Measurements from ENCODE around the gene URB2.

DNA sequence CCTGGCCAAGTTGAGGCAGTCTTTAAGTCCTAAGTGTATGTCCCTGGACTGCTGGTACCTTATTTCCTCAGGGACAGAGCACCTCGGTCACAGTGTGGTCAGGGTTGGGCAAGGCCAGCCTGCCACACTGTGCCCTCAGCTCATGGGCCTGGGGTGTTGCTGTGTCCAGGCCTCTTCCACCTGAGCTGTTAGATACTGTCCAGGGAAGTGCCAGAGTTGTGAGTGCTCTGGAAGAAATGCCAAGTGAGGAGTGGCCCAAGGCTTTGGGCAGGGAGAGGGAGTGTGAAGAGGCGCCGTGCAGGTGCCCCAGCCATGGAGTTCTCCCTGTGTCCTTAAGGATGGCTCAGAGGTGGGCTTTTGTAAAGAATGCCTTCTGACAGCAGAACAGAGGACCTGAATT, 15.3 kb downstream of the URB2 start:
- TF ChIP-seq, protein P1, sequence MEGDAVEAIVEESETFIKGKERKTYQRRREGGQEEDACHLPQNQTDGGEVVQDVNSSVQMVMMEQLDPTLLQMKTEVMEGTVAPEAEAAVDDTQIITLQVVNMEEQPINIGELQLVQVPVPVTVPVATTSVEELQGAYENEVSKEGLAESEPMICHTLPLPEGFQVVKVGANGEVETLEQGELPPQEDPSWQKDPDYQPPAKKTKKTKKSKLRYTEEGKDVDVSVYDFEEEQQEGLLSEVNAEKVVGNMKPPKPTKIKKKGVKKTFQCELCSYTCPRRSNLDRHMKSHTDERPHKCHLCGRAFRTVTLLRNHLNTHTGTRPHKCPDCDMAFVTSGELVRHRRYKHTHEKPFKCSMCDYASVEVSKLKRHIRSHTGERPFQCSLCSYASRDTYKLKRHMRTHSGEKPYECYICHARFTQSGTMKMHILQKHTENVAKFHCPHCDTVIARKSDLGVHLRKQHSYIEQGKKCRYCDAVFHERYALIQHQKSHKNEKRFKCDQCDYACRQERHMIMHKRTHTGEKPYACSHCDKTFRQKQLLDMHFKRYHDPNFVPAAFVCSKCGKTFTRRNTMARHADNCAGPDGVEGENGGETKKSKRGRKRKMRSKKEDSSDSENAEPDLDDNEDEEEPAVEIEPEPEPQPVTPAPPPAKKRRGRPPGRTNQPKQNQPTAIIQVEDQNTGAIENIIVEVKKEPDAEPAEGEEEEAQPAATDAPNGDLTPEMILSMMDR (IDR thresholded peaks at IDR 0.05), result no peak
- no peak for TF ChIP-seq POLR2A (IDR thresholded peaks at IDR 0.05)
